NCI-H69 (cell line): ENCODE data around the gene HSP90AA1.
"Not testable (repeated sequence)": the region's sequence is repeated elsewhere in the genome, so short reads cannot be mapped to it uniquely, and the experiment has no call there.

ENCODE experiments used
- DNase-seq: peaks from one replicate; lab custom pipeline; 2025; lab: John Stamatoyannopoulos, UW

Gene HSP90AA1

DNA sequence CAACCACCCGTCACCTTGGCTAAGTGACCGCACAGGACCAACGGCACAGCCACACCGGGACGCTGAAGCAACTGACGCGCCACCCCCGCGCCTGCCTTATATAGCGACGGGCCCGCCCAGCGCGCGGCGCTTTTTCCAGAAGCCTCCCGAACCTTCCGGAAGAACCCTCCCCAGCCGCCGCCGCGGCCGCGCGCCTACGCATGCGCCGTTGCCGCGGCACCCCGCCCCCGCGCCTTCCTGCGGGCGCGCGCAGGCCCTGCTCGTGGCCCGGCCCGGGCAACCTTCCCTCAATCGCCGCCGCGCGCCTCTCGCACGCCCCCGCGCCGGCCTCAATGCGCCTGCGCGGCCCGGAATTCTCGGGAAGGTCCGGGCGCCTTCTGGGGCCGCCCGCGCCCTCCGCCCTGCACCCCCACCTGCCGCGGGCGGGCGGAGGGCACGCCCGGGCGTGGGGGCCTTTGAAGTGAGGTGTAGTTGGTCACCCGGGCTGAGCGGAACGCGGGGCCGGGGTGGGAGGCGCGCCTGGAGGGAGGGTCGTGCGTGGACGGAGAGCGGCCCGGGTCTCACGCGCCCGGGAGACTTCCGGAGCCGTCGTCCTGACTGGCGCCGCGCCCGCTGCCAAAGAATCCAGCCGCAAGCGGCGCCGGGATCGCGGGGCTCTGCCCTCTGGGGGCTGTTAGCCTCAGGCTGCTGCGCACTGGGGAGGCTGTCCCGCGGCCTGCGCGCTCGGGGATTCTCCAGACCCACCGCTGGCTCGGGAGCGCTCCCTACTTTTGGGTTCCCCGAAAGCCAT lies at the start of gene HSP90AA1:
Gene HSP90AA1, minus strand, starts transcription at position 73 of the 790 bp plus-strand sequence. CDS start 666 bp downstream, outside the sequence.
- DNase-seq, result peak; percentile 98

- DNase-seq, result not testable (repeated sequence)
These were observed 48.6 kb upstream of the HSP90AA1 start for GRCh38 chr14:102135456-102135855.

GRCh38 chr14:102134719-102135118 lies 47.9 kb upstream of the HSP90AA1 start:
- DNase-seq, result not testable (repeated sequence)

GRCh38 chr14:102134021-102134420 lies 47.2 kb upstream of the HSP90AA1 start:
- not testable (repeated sequence) for DNase-seq

GRCh38 chr14:102131741-102132140 lies 44.9 kb upstream of the HSP90AA1 start:
- DNase-seq, result no peak

GRCh38 chr14:102126807-102127455 lies 40.1 kb upstream of the HSP90AA1 start:
- no peak for DNase-seq

GRCh38 chr14:102125546-102125945 lies 38.7 kb upstream of the HSP90AA1 start:
- DNase-seq, result peak; percentile 28

- DNase-seq, result no peak
These were observed 37.6 kb upstream of the HSP90AA1 start for GRCh38 chr14:102124419-102124818.

DNA sequence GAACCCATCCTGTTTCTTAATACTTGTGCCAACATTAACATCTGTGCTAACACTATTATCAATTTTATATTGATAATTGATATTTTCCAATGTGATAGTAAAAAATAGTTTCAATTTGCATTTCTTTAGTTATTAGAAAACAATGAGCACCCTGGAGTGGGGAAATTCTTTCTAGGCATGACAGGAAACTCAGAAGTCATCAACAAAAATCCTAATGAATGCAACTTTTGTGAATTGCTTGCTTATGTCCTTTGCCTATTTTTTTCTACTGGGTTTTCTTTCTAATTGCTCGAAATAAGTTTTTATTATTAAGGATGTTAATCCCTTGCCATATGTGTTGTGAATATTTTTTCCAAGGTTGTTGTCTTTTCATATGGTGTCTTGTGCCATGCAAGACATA lies 34.7 kb upstream of the HSP90AA1 start:
- DNase-seq, result no peak

DNA sequence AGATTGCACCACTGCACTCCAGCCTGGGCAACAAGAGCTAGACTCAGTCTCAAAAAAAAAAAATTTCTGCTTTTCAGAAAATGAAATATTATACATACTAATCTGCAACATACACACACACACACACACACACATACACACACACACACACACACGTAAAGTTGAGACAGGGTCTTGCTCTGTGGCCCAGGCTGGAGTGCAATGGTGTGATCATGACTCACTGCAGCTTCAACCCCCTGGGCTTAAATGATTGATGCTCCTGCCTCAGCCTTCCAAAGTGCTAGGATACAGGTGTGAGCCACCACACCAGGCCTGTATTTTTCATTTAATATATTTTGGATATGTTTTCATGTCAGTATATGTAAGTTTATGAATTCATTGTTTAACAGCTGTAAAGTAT lies 34.0 kb upstream of the HSP90AA1 start:
- peak; percentile 7 for DNase-seq

DNA sequence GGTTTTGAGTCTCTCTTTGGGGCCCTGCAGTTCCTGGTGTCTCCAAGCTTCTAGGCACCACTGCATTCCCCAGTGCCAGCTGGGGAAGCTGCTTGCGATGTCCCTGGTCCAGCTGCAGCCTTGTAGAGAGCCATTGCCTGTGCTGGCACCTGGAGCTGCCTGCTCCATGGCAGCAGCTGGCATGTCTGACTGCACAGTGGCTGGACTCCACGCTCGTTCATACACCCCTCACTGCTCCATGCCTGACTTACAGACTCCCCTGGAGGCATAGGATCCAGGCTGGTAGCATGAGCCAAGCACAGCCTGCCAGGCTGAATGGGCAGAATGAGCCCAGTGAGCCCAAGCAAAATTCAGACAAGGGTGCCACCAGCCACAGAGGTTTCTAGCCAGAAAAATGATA lies 31.0 kb upstream of the HSP90AA1 start:
- DNase-seq, result no peak

- DNase-seq, result no peak
These were observed 29.7 kb upstream of the HSP90AA1 start for GRCh38 chr14:102116361-102117180.

DNA sequence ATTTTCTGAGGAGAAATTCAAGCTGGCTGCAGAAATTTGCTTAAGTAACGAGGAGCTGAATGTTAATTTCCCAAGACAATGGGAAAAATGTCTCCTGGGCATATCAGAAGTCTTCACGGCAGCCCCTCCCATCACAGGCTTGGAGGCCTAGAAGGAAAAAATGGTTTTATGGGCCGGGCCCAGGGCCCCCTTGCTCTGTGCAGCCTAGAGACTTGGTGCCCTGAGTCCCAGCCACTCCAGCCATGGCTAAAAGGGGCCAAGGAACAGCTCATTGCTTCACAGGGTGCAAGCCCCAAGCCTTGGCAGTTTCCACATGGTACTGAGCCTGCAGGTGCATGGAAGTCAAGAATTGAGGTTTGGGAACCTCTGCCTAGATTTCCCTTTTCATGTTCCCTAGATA lies 24.3 kb upstream of the HSP90AA1 start:
- DNase-seq, result no peak

GRCh38 chr14:102109332-102109731 lies 22.5 kb upstream of the HSP90AA1 start:
- DNase-seq, result not testable (repeated sequence)

GRCh38 chr14:102105369-102105768 lies 18.5 kb upstream of the HSP90AA1 start:
- DNase-seq, result peak; percentile 21

DNA sequence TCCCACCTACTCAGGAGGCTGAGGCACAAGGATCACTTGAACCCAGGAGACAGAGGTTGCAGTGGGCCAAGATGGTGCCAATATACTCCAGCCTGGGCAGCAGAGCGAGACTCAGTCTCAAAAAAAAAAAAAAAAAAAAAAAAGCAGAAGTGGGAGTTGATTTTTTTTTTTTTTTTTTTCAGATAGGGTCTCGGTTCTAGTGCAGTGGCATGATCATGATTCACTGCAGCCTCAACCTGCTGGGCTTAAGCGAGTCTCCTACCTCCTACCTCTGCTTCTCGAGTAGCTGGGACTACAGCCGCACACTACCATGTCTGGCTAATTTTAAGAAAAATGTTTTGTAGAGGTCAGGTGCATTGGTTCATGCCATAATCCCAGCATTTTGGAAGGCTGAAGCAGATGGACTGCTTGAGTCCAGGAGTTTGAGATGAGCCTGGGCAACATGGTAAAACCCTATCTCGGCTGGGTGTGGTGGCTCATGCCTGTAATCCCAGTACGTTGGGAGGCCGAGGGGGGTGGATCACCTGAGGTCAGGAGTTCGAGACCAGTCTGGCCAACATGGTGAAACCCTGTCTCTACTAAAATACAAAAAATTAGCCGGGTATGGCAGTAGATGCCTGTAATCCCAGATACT lies 16.3 kb upstream of the HSP90AA1 start:
- DNase-seq, result no peak

DNA sequence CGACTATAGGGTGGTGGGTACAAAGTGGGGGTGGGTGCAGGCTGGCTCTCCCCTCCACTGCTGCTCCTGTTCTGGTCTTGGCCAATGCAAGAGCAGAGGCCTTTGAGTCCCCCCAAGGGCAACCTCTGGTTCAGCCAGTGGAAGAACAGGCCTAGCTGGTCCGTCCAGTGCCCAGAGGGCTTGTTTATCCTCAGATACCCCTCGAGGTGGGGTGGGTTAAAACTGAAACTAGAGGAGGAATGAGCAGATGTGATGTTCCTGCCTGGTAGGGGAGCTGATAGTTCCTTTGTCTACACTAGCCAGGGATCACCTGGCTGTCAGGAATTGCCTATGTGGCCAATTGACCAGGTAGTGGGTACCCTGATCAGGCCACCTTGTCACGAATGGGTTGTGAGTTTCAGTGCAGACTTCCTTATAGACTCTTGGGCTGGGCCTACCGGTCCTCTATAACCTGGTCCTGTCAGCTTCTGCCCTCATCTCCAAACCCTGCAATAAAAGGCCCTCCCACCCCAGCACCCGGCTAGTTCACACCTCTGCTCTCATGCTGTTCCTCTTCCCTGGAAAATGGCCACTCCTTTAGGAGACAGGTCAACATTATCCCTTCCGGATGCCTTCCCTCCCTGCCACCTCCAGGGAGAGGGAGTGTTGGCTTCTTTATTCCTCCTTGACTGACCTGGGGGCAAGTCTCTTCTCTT lies 10.7 kb upstream of the HSP90AA1 start:
- no peak for DNase-seq

- DNase-seq, result peak; percentile 86
These were observed 9.8 kb upstream of the HSP90AA1 start for GRCh38 chr14:102096569-102097188.

GRCh38 chr14:102095871-102096568 lies 9.2 kb upstream of the HSP90AA1 start:
- no peak for DNase-seq

GRCh38 chr14:102095231-102095870 lies 8.5 kb upstream of the HSP90AA1 start:
- DNase-seq, result no peak
